ENCODE measurements around the gene SAP30BP. TPM values are rescaled to one million over a fixed set of nuclear protein-coding genes. Genes with fewer than 3 reads are reported as not detected.
A peak's percentile ranks its signal among the peaks of the same experiment; 100 is the strongest.

The SAP30BP gene
- total and polyA plus RNA-seq, 2 of the 8 experiments (the other 6 are each of a cell fraction or from before 2014, with no cell fraction given), result 63.3 to 79.9 TPM

DNA sequence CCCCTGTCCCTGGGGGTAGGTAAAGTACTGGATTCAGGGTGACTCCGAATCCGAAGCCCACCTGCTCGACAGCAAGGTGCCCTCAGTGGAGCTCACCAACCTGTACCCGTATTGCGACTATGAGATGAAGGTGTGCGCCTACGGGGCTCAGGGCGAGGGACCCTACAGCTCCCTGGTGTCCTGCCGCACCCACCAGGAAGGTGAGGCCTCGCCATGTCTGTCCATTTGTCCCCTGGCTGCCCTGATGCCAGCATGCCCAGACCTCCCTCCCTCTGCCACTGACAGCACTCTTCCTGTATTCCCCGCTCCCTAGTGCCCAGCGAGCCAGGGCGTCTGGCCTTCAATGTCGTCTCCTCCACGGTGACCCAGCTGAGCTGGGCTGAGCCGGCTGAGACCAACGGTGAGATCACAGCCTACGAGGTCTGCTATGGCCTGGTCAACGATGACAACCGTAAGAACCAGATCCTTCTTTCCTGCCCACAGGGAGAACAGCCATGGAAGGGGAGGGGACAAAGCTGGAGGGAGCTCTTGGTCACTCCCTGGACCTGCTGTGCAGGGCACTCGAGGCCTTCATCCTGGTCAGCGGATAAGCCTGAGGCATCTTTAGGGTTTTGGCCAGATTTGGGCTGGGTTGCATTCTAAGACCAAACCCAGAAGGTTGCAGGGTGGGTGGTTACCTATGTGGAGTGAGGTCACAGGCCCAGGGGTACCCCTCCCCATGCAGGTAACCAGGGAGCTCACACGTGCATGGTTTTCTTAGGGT is 83.7 kb downstream of the SAP30BP start:
- no peak overlapping the region for H2BK20ac ChIP-seq (ENCODE audit: low read length)
- H2BK15ac ChIP-seq (ENCODE audit: low read length), result no peak overlapping the region
- ChIA-PET POLR2A (ENCODE audit: partially characterized antibody) (interaction anchor here (1.0 to 2.6 kb wide), 8 partner anchors 9 to 118 kb away, joined by 3 to 11 read pairs (median 4); partner anchors contain the start of genes ITGB4 and SMIM5), CTCF (ENCODE audit: partially characterized antibody) (interaction anchor here (0.7 to 19.5 kb wide), 26 partner anchors 11 to 269 kb away, joined by 3 to 359 read pairs (median 42); partner anchors contain the start of genes GALK1, ITGB4, SMIM5 and UNK)
- H2BK5ac ChIP-seq (ENCODE audit: low read depth, low read length), result no peak overlapping the region
- H3K79me1 ChIP-seq (ENCODE audit: low read depth, low read length), result no peaks in the 10 kb centered on the region
- no peak overlapping the region for H4K91ac ChIP-seq (replicated peaks; ENCODE audit: insufficient read length, low read length)
- peaks cover 0 to 5% (median 3%) of the 10 kb centered on the region in 4 experiments; a peak in 4 of 7 replicates for H3K4me1 ChIP-seq (replicated peaks in 1 of 4; ENCODE audit: control insufficient read depth in 3 of 4, insufficient read depth in 4 of 4, low read length in 3 of 4)
- H3K36me3 ChIP-seq (ENCODE audit: control insufficient read depth in 2 of 4, insufficient read depth in 4 of 4, low read length in 3 of 4), result no peaks in the 10 kb centered on the region
- WGBS, 2 experiments (ENCODE audit: extremely low coverage in 1 of 2, insufficient coverage in 1 of 2, insufficient read length in 1 of 2, insufficient replicate concordance in 2 of 2, low coverage in 1 of 2, low lambda C conversion rate in 2 of 2, missing lambda C conversion rate in 1 of 2), result 90% methylated on average over 20 of the region's 23 CpGs; no CpG with 5 or more reads in 1 of the 2 experiments
- H3K79me2 ChIP-seq (ENCODE audit: control insufficient read depth in 1 of 2, insufficient read depth in 2 of 2, low read length in 2 of 2), result no peaks in the 10 kb centered on the region
- H3K9me3 ChIP-seq (ENCODE audit: insufficient read depth in 2 of 2, low read depth in 1 of 2, low read length in 1 of 2), result no peaks in the 10 kb centered on the region
- no peak overlapping the region for H2BK12ac ChIP-seq (ENCODE audit: low read depth, low read length)
- H3K27me3 ChIP-seq (replicated peaks in 1 of 4; ENCODE audit: control insufficient read depth in 3 of 4, extremely low read depth in 1 of 4, insufficient read depth in 3 of 4, low read length in 3 of 4), result peaks cover 0 to 2% (median 0%) of the 10 kb centered on the region in 4 experiments; a peak in 1 of 7 replicates
- H3K4me2 ChIP-seq (ENCODE audit: insufficient read depth in 1 of 2, low read depth in 2 of 2, low read length in 2 of 2), result no peak overlapping the region
- H4K20me1 ChIP-seq (replicated peaks in 1 of 2; ENCODE audit: control insufficient read depth in 1 of 2, insufficient read depth in 2 of 2, low read length in 2 of 2), result peaks cover 0 to 5% of the 10 kb centered on the region in 2 experiments
- H3K56ac ChIP-seq (replicated peaks; ENCODE audit: insufficient read length, low read depth, low read length), result no peak overlapping the region
- H2AK5ac ChIP-seq (ENCODE audit: low read depth, low read length), result no peak overlapping the region
- H2AFZ ChIP-seq (ENCODE audit: low read length), result no peak overlapping the region
- DNase-seq (ENCODE audit: low read depth in 1 of 2, low spot score in 2 of 2), result no peak
- H3K23me2 ChIP-seq (ENCODE audit: low read depth, low read length), result no peaks in the 10 kb centered on the region; the same call in 1 of the 2 replicates
- no peak overlapping the region for H4K5ac ChIP-seq (ENCODE audit: insufficient read length, low read depth, low read length)
- no peak overlapping the region for H3K14ac ChIP-seq (ENCODE audit: insufficient read length)
- H4K8ac ChIP-seq (ENCODE audit: extremely low read depth, insufficient read depth, low read length), result peak overlapping the region; percentile 1; the same call in 1 of the 2 replicates
- H3K27ac ChIP-seq (ENCODE audit: low read depth, low read length), result no peak overlapping the region
- H3K9ac ChIP-seq (replicated peaks in 1 of 4; ENCODE audit: extremely low read depth in 1 of 4, low read depth in 3 of 4, low read length in 3 of 4), result no peak overlapping the region
- no peak for FAIRE-seq
- H3K4ac ChIP-seq (replicated peaks; ENCODE audit: insufficient read length, low read depth, low read length), result no peak overlapping the region
- no peak overlapping the region for H2BK120ac ChIP-seq (replicated peaks; ENCODE audit: low read depth, low read length)
- H3K18ac ChIP-seq (ENCODE audit: extremely low read depth, low read length), result no peak overlapping the region
- no peak overlapping the region for H3K23ac ChIP-seq (ENCODE audit: insufficient read length)
- H3K4me3 ChIP-seq (ENCODE audit: extremely low read depth in 1 of 4, insufficient read depth in 2 of 4, low read depth in 3 of 4, low read length in 4 of 4), result no peak overlapping the region
- TF ChIP-seq BACH1 (IDR thresholded peaks at IDR 0.05; ENCODE audit: low read length) (no peak), TEAD4 (IDR thresholded peaks at IDR 0.05; ENCODE audit: low read depth, low read length) (no peak)

All from H1 (cell line).